Measurements from ENCODE around the gene DCST2. TPM values are rescaled to one million over a fixed set of nuclear protein-coding genes. Genes with fewer than 3 reads are reported as not detected.

DCST2 gene
- under 0.01 and 0.13 TPM in 2 replicates for total RNA-seq

GRCh38 chr1:155033524-155033923, at the start of gene DCST2, which contains the start of gene DCST1:
Gene DCST2, minus strand, starts transcription at chr1:155033781. Its CDS starts 80 bp downstream, at chr1:155033701.
Gene DCST1, plus strand, starts transcription at chr1:155033824. Its CDS starts 213 bp downstream, at chr1:155034037.
- no peaks in the 10 kb centered on the region for H3K36me3 ChIP-seq (ENCODE audit: control insufficient read depth, insufficient read depth, low read length)
- H3K27me3 ChIP-seq (ENCODE audit: control insufficient read depth, insufficient read depth, low read length), result no peaks in the 10 kb centered on the region
- FAIRE-seq (no peak), DNase-seq (ENCODE audit: low read depth) (no peak)
- no peak for TF ChIP-seq CTCF (IDR thresholded peaks at IDR 0.05; ENCODE audit: insufficient read depth, low read length, severe bottlenecking)
- no peak within 1 kb of the TSS for H3K4me3 ChIP-seq (ENCODE audit: low read depth, low read length)

DNA sequence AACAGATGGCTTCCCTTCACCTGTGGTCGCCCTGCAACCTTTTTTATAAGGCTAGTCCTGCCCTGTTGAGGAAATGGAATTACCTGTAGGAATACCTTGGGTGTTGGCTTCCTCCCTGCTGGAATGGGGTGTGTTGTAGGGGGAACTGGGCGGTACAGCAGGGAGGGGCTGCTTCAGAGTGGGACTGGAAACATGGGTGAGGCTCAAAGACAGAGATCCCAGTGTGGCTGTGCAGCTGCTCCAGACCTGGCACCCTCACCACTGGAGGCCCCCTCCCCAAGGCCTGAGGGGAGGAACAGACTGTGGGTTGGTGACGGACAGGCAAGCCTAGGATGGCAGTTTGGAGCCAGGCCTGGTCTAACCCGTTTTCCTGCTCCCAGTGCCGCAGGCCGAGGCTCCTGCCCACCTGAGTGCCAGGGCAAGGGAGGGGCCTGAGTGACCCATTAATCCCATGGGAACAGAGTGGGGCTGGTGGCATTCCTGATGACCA, 49.5 kb upstream of the DCST2 start:
- no peak for FAIRE-seq
- Histone ChIP-seq H3K36me3 (ENCODE audit: control insufficient read depth, insufficient read depth, low read length) (peaks cover 3% of the 10 kb centered on the region), H3K4me3 (ENCODE audit: low read depth, low read length) (no peak overlapping the region), H3K27me3 (ENCODE audit: control insufficient read depth, insufficient read depth, low read length) (peaks cover 9% of the 10 kb centered on the region)
- DNase-seq (ENCODE audit: low read depth), result no peak
- TF ChIP-seq CTCF (IDR thresholded peaks at IDR 0.05; ENCODE audit: insufficient read depth, low read length, severe bottlenecking), result no peak

GRCh38 chr1:155082301-155083051, 48.9 kb upstream of the DCST2 start:
- H3K36me3 ChIP-seq (ENCODE audit: control insufficient read depth, insufficient read depth, low read length), result peaks cover 3% of the 10 kb centered on the region
- H3K4me3 ChIP-seq (ENCODE audit: low read depth, low read length), result no peak overlapping the region
- peaks cover 9% of the 10 kb centered on the region for H3K27me3 ChIP-seq (ENCODE audit: control insufficient read depth, insufficient read depth, low read length)
- TF ChIP-seq CTCF (IDR thresholded peaks at IDR 0.05; ENCODE audit: insufficient read depth, low read length, severe bottlenecking), result no peak
- DNase-seq (ENCODE audit: low read depth), result no peak
- no peak for FAIRE-seq

DNA sequence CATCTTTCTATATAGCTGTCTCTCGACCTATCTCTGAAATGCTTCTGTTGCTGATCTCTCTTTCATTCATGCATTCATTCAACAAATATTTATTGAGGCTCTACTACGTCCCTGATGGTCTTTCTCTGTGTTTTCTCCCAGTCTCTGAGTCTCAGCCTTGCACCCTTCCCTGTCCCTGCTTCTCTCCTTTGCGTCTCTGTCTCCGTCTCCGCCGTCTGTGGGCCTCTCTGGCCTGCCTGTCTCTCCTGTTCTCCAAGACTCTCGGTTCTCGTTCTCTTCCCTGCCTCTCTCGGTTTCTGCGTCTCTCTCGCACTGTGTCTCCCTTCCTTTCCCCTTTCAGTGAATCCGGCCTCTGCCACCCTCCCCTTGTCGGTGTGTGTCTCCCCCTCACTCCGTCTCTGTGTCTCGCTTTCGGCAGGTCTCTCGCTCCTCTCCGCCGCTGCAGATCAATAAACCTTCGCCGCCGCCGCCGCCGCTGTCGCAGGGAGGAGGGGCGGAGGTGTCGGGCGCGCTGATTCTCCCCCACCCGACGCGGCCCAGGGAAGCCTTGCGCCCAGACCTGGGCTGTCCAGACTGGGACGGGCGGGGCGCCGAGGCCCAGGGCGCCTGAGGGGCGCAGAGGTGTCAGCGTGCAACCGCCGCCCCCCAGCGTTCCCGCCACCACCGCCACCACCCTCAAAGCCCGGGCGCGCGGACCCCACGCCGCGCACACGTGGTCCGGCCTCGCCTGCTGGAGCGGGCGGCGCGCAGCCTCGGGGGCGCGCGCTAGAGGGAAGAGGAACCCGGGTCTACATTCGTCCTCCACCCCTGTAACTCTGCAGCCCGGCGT, 48.1 kb upstream of the DCST2 start:
- Histone ChIP-seq H3K27me3 (ENCODE audit: control insufficient read depth, insufficient read depth, low read length) (peaks cover 9% of the 10 kb centered on the region), H3K4me3 (ENCODE audit: low read depth, low read length) (peak overlapping the region; percentile 12), H3K36me3 (ENCODE audit: control insufficient read depth, insufficient read depth, low read length) (no peaks in the 10 kb centered on the region)
- no peak for TF ChIP-seq CTCF (IDR thresholded peaks at IDR 0.05; ENCODE audit: insufficient read depth, low read length, severe bottlenecking)
- FAIRE-seq (no peak), DNase-seq (ENCODE audit: low read depth) (no peak)

- Histone ChIP-seq H3K27me3 (ENCODE audit: control insufficient read depth, insufficient read depth, low read length) (peaks cover 9% of the 10 kb centered on the region), H3K4me3 (ENCODE audit: low read depth, low read length) (peak overlapping the region; percentile 54), H3K36me3 (ENCODE audit: control insufficient read depth, insufficient read depth, low read length) (no peaks in the 10 kb centered on the region)
- TF ChIP-seq CTCF (IDR thresholded peaks at IDR 0.05; ENCODE audit: insufficient read depth, low read length, severe bottlenecking), result no peak
- no peak for FAIRE-seq
- DNase-seq (ENCODE audit: low read depth), result no peak
Measured at GRCh38 chr1:155080312-155081228, 47.0 kb upstream of the DCST2 start.

All from bronchial epithelial cell (primary cell).